Loucy (cell line): ENCODE measurements around the gene TMIGD2.

Experiments
- H2AFZ ChIP-seq: fragments of 200-600 bp; sonication (generic); 2 replicates; pipeline ENCODE4 v1.6.0; 2016; ENCODE audit warnings: antibody characterized with exemption, mild to moderate bottlenecking, low read length, moderate library complexity
- H3F3A ChIP-seq: fragments of 200-600 bp; 2 replicates; pipeline ENCODE4 v1.6.0; 2016; ENCODE audit warnings: antibody characterized with exemption, low read depth, mild to moderate bottlenecking
- H3K27me3 ChIP-seq: fragments of 200-600 bp; sonication (generic); 2 replicates; pipeline ENCODE4 v1.6.1; 2014; ENCODE audit warnings: low read length, mild to moderate bottlenecking; ENCODE audit not compliant: insufficient read depth, poor library complexity, severe bottlenecking
- H3K36me3 ChIP-seq: fragments of 200-600 bp; sonication (generic); 2 replicates; pipeline ENCODE4 v1.6.1; 2016; ENCODE audit warnings: low read length; ENCODE audit not compliant: insufficient read depth
- H3K4me1 ChIP-seq: fragments of 200-600 bp; sonication (generic); 2 replicates; pipeline ENCODE4 v1.5.1; 2014; ENCODE audit warnings: low read length, mild to moderate bottlenecking; ENCODE audit not compliant: insufficient read depth, poor library complexity, severe bottlenecking
- H3K4me2 ChIP-seq: fragments of 200-600 bp; sonication (generic); 2 replicates; pipeline ENCODE4 v1.6.0; 2014; ENCODE audit warnings: antibody characterized with exemption, low read length, low read depth, mild to moderate bottlenecking; ENCODE audit not compliant: poor library complexity, severe bottlenecking
- H3K4me3 ChIP-seq: fragments of 200-600 bp; sonication (generic); 2 replicates; pipeline ENCODE4 v1.5.1; 2014; ENCODE audit warnings: low read length, mild to moderate bottlenecking, mixed read lengths; ENCODE audit not compliant: poor library complexity, severe bottlenecking
- H3K79me2 ChIP-seq: fragments of 200-600 bp; sonication (generic); 2 replicates; pipeline ENCODE4 v1.6.1; 2014; ENCODE audit warnings: low read length; ENCODE audit not compliant: insufficient read depth
- H3K9ac ChIP-seq: fragments of 200-600 bp; sonication (generic); 2 replicates; pipeline ENCODE4 v1.6.0; 2014; ENCODE audit warnings: mild to moderate bottlenecking, low read depth, low read length, moderate library complexity; ENCODE audit not compliant: poor library complexity, severe bottlenecking
- H3K9me2 ChIP-seq: fragments of 200-600 bp; sonication (generic); replicated peaks from 2 replicates; pipeline ENCODE4 v1.6.1; 2016; ENCODE audit warnings: low read depth, low read length, mixed read lengths
- H3K9me3 ChIP-seq: fragments of 200-600 bp; sonication (generic); 2 replicates; pipeline ENCODE4 v1.6.1; 2014; ENCODE audit warnings: mild to moderate bottlenecking, antibody characterized with exemption, low read length, low read depth; ENCODE audit not compliant: insufficient read depth
- H4K20me1 ChIP-seq: fragments of 200-600 bp; sonication (generic); 2 replicates; pipeline ENCODE4 v1.6.0; 2014; ENCODE audit warnings: antibody characterized with exemption, low read length, mild to moderate bottlenecking; ENCODE audit not compliant: insufficient read depth, poor library complexity, severe bottlenecking
- EZH2phosphoT487 ChIP-seq: fragments of 200-600 bp; IDR thresholded peaks from 2 replicates; pipeline ENCODE4 v1.6.1; 2018; ENCODE audit warnings: antibody characterized with exemption, mild to moderate bottlenecking, moderate library complexity, borderline replicate concordance
- TF ChIP-seq, protein P1 (sequence below): fragments of 200-600 bp; sonication (generic); conservative IDR thresholded peaks from 2 replicates; pipeline ENCODE4 v1.5.1; 2014; ENCODE audit warnings: mild to moderate bottlenecking, antibody characterized with exemption, low read length

Gene TMIGD2

DNA sequence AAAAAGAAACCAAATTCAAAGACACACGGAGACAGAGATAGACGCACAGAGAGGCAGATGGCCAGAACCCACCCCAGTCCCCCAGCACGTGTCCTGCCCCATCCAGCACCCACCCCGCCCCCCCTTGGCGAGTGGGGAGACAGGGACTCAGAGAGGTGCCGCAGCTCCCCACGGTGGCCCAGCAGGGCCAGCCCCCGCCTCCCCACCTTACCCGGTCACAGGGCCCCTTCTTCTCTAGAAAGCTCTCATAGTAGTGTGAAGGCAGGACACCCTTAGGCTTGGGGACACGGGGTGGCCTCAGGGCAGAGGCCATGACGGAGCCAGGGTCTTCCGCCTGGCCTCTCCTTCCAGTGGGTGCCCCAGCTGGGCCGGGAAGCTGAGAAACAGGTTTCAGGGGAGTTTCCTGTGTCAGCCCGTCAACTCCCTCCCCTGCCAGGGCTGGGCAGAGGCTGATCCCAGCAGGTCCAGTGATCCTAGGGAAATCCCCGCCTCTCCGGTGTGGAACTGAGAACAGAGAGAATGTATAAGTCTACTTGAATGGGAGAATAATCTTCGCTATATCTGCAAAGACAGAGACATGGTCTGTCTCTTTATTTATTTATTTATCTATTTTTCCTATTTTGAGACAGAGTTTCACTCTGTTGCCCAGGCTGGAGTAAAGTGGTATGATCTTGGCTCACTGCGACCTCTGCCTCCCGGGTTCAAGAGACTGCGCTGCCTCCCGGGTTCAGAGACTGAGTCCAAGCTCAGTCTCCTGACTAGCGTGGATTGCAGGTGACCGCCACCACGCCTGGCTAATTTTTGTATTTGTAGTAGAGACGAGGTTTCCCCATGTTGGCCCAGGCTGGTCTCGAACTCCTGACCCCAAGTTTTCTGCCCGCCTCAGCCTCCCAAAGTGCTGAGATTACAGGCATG lies 36.5 kb upstream of the TMIGD2 start, which contains the start of gene STAP2:
Gene STAP2 (minus strand): TSS at position 387 of the 915 bp plus-strand sequence. CDS start 74 bp downstream, at position 313.
- Histone ChIP-seq H3K4me3 (no peak within 1 kb of the TSS), H3K9me2 (no peaks in the 10 kb centered on the region), H3K36me3 (no peaks in the 10 kb centered on the region), H3K4me1 (no peaks in the 10 kb centered on the region), H4K20me1 (no peaks in the 10 kb centered on the region), H3F3A (peaks cover 2% of the 10 kb centered on the region; the same call in 1 of the 2 replicates), H3K9me3 (no peaks in the 10 kb centered on the region), H3K9ac (no peak within 1 kb of the TSS), H2AFZ (peak within 1 kb of the TSS; percentile 32; the same call in 1 of the 2 replicates), H3K27me3 (no peaks in the 10 kb centered on the region), H3K79me2 (no peaks in the 10 kb centered on the region), H3K4me2 (no peak within 1 kb of the TSS)
- TF ChIP-seq EZH2phosphoT487 = no peak
- TF ChIP-seq, protein P1, sequence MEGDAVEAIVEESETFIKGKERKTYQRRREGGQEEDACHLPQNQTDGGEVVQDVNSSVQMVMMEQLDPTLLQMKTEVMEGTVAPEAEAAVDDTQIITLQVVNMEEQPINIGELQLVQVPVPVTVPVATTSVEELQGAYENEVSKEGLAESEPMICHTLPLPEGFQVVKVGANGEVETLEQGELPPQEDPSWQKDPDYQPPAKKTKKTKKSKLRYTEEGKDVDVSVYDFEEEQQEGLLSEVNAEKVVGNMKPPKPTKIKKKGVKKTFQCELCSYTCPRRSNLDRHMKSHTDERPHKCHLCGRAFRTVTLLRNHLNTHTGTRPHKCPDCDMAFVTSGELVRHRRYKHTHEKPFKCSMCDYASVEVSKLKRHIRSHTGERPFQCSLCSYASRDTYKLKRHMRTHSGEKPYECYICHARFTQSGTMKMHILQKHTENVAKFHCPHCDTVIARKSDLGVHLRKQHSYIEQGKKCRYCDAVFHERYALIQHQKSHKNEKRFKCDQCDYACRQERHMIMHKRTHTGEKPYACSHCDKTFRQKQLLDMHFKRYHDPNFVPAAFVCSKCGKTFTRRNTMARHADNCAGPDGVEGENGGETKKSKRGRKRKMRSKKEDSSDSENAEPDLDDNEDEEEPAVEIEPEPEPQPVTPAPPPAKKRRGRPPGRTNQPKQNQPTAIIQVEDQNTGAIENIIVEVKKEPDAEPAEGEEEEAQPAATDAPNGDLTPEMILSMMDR = no peak

DNA sequence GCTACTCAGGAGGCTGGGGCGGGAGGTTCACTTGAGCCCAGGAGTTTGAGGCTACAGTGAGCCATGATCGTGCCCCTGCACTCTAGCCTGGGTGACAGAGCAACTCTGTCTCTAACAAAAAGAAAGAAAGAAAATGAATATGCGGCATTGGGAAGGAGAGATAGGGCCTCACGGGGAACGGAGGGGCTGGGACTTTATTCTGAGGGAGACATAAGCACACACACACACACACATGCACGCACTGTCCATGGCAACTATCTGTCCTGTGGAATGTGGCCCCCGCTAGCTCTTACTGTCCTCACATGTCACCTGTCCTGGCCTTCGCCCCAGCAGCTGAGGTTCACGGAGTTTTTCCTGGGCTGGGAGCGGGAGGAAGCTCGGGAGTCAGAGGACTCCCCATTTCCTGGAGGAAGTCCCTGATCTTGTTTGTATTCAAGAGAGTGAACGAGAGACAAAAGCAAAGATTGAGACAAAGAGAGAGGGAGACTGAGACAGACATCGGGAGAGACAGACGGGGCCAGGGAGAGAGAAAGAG lies 35.8 kb upstream of the TMIGD2 start:
- peaks cover 2% of the 10 kb centered on the region; the same call in 1 of the 2 replicates for H3F3A ChIP-seq
- no peaks in the 10 kb centered on the region for H3K4me1 ChIP-seq
- no peaks in the 10 kb centered on the region for H3K27me3 ChIP-seq
- no peaks in the 10 kb centered on the region for H3K36me3 ChIP-seq
- H2AFZ ChIP-seq = peak overlapping the region; percentile 32; the same call in 1 of the 2 replicates
- no peaks in the 10 kb centered on the region for H3K9me3 ChIP-seq
- H3K4me3 ChIP-seq = no peak overlapping the region
- no peaks in the 10 kb centered on the region for H3K79me2 ChIP-seq
- H3K9ac ChIP-seq = no peak overlapping the region
- H3K4me2 ChIP-seq = no peak overlapping the region
- TF ChIP-seq EZH2phosphoT487 = no peak
- TF ChIP-seq, protein P1 = no peak
- H4K20me1 ChIP-seq = no peaks in the 10 kb centered on the region
- H3K9me2 ChIP-seq = no peaks in the 10 kb centered on the region

DNA sequence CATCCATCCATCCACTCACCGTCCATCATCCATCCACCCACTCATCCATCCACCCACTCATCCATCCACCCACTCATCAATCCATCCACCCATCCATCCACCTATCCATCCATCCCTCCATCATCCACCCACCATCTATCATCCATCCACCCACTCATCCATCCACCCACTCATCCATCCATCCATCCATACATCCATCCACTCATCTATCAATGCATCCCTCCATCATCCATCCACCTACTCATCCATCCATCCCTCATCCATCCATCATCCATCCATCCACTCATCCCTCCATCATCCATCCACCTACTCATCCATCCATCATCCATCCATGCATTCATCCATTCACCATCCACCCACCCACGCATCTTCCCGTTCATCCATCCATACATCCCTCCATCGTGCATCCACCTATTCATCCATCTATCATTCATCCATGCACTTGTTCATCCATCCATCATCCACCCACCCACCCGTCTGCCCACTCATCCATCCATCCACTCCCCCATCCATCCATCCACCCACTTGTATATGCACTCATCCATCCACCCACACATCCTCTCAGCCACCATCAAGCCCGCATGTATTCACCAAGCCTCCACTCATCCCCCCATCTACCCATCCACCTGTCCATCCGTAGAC lies 32.9 kb upstream of the TMIGD2 start:
- H3K27me3 ChIP-seq = no peaks in the 10 kb centered on the region
- no peaks in the 10 kb centered on the region for H3K36me3 ChIP-seq
- H3K4me1 ChIP-seq = no peaks in the 10 kb centered on the region
- no peak for TF ChIP-seq EZH2phosphoT487
- H3K79me2 ChIP-seq = no peaks in the 10 kb centered on the region
- no peak overlapping the region for H3K4me2 ChIP-seq
- no peaks in the 10 kb centered on the region for H3F3A ChIP-seq
- H3K4me3 ChIP-seq = no peak overlapping the region
- H3K9ac ChIP-seq = no peak overlapping the region
- H3K9me3 ChIP-seq = no peaks in the 10 kb centered on the region
- no peak overlapping the region for H2AFZ ChIP-seq
- H3K9me2 ChIP-seq = no peaks in the 10 kb centered on the region
- no peaks in the 10 kb centered on the region for H4K20me1 ChIP-seq
